Gastroesophageal sphincter (tissue), 3 donors: ENCODE measurements around the gene EPHB2.

Experiments
- CTCF ChIP-seq, 4 experiments: fragments of 200-600 bp in 2 of 4; fragments of 450-650 bp in 2 of 4; sonication (generic) in 1 of 4; IDR thresholded peaks; one replicate each; pipeline ENCODE4 v1.5.1; 2017 to 2019; ENCODE audit warnings: antibody characterized with exemption in 4 of 4, mild to moderate bottlenecking in 2 of 4, moderate library complexity in 2 of 4
- EP300 ChIP-seq: sonication (generic); formaldehyde crosslinking; IDR thresholded peaks from one replicate; pipeline ENCODE4 v1.6.1; 2017; ENCODE audit warnings: antibody characterized with exemption, mild to moderate bottlenecking
- POLR2A ChIP-seq, 2 donors: fragments of 450-650 bp; IDR thresholded peaks; one replicate each; pipeline ENCODE4 v1.6.1; 2017; ENCODE audit warnings: antibody characterized with exemption in 2 of 2, mild to moderate bottlenecking in 2 of 2, moderate library complexity in 1 of 2
- POLR2AphosphoS5 ChIP-seq: sonication (generic); formaldehyde crosslinking; IDR thresholded peaks from one replicate; pipeline ENCODE4 v1.6.1; 2017; ENCODE audit warnings: antibody characterized with exemption

GRCh38 chr1:22780696-22781095, 70.1 kb downstream of the EPHB2 start:
- TF ChIP-seq CTCF (IDR thresholded peaks at IDR 0.05) = no peak
- no peak for TF ChIP-seq POLR2A (IDR thresholded peaks at IDR 0.05)
- no peak for TF ChIP-seq EP300
- no peak for TF ChIP-seq POLR2AphosphoS5
